ENCODE measurements around the gene PTPRZ1.

DNA sequence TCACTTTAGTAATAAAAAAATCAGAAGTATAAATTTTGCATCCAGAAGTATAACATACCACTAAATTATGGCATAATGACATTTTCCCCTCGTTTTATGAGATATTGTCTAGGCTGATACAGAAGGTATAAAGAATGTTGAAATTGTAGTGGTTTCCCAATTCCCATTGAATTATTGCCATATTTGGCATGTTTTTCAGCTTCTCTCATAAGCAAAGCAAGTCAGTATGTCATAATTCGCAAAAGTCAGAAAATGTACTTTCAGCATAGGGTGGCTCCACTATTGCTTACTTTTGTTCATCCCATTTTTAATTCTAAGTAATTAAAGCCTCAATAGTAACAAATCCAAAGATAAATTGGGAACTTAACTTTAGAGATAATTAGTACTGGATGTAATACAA lies 19.7 kb upstream of the PTPRZ1 start:
- TF ChIP-seq, protein P1, sequence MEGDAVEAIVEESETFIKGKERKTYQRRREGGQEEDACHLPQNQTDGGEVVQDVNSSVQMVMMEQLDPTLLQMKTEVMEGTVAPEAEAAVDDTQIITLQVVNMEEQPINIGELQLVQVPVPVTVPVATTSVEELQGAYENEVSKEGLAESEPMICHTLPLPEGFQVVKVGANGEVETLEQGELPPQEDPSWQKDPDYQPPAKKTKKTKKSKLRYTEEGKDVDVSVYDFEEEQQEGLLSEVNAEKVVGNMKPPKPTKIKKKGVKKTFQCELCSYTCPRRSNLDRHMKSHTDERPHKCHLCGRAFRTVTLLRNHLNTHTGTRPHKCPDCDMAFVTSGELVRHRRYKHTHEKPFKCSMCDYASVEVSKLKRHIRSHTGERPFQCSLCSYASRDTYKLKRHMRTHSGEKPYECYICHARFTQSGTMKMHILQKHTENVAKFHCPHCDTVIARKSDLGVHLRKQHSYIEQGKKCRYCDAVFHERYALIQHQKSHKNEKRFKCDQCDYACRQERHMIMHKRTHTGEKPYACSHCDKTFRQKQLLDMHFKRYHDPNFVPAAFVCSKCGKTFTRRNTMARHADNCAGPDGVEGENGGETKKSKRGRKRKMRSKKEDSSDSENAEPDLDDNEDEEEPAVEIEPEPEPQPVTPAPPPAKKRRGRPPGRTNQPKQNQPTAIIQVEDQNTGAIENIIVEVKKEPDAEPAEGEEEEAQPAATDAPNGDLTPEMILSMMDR (IDR thresholded peaks at IDR 0.05) = no peak
- no peak for TF ChIP-seq EZH2 (IDR thresholded peaks at IDR 0.05; ENCODE audit: borderline replicate concordance, insufficient read depth, low read depth, low read length, poor library complexity, severe bottlenecking)

All from B cell (primary cell).